ENCODE data around the gene TNFRSF1A. TPM values are rescaled to one million over a fixed set of nuclear protein-coding genes. Genes with fewer than 3 reads are reported as not detected.

TNFRSF1A gene
- total RNA-seq, 2 donors from 2014 or later = 140 to 170 TPM

DNA sequence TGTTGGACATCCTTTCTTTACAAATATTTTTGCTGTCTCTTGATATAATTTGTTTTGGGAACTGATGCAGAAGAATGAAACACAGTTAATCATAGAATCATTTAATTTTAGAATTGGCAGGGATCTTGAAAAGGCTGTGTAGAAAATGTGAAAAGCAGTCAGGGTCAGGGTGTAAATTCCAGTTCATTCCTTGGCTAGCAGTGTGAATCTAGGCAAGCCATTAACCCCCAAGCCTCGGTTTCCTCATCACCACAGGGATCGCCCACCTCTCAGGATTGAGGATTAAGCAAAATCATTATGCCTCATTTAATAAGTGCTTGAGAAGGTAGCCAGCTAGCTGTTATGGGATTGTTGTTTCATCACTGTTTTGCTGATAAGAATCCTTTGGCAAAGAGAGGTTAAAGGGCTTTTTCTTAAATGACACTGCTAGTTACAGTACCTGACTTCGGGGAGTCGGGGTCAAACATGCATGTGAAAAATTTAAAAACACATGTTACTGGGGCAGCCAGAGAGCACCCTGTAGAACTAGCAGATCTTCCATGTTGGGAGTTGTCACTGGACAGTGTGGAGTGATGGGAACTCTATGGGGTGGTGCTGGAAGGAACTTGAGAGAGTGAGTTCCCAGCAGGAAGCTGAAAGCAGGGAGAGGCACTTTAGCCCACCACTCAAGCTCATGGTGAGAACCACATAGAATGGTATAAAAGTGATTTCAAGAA is 10.7 kb downstream of the TNFRSF1A start:
- intact Hi-C loops (cut with DNase I, micrococcal nuclease) = loop anchor here in 1 of 2 donors (10.0 kb wide), 1 partner anchor 204 kb away; the partner anchor contains the start of gene GAPDH
- ATAC-seq (no peak), DNase-seq (no peak)

DNA sequence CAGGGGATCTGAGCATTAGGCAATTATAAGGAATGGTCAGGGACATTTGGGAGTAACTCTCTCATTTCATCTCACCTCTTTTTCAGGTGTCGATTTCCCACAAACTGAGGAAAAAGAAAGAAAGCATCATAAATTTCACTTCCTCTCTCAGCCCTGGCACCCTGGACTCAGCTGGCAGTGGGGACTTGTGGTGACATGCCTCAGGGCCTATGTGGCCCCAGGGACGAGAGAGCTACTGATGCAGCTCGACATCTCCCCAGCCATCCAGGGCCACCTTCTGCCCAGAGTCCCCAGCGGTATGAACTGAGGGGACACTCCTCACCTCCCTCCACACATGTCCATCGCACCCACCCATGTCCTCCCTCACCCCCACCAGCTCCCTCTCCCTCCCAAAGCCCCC is 11.7 kb downstream of the TNFRSF1A start:
- intact Hi-C loops (cut with DNase I, micrococcal nuclease) = loop anchor here in 1 of 2 donors (10.0 kb wide), 1 partner anchor 205 kb away; the partner anchor contains the start of gene GAPDH
- no peak for ATAC-seq
- DNase-seq = no peak

DNA sequence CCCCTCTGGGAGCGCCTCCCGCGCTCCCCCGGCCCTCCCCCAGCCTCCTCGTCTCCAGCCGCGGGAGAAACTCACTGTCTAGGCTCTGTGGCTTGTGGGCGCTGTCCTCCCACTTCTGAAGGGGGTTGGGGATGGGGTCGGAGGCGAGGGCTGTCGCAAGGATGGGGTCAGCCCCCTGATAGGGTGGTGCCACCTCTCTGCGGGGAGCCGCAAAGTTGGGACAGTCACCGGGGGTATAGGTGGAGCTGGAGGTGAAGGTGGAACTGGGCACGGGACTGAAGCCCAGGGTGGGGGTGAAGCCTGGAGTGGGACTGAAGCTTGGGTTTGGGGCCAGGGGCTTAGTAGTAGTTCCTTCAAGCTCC is 12.2 kb downstream of the TNFRSF1A start:
- DNase-seq (no peak), ATAC-seq (no peak)
- intact Hi-C loops (cut with DNase I, micrococcal nuclease) = loop anchor here in 1 of 2 donors (10.0 kb wide), 2 partner anchors 135 to 205 kb away; partner anchors contain the start of gene GAPDH

DNA sequence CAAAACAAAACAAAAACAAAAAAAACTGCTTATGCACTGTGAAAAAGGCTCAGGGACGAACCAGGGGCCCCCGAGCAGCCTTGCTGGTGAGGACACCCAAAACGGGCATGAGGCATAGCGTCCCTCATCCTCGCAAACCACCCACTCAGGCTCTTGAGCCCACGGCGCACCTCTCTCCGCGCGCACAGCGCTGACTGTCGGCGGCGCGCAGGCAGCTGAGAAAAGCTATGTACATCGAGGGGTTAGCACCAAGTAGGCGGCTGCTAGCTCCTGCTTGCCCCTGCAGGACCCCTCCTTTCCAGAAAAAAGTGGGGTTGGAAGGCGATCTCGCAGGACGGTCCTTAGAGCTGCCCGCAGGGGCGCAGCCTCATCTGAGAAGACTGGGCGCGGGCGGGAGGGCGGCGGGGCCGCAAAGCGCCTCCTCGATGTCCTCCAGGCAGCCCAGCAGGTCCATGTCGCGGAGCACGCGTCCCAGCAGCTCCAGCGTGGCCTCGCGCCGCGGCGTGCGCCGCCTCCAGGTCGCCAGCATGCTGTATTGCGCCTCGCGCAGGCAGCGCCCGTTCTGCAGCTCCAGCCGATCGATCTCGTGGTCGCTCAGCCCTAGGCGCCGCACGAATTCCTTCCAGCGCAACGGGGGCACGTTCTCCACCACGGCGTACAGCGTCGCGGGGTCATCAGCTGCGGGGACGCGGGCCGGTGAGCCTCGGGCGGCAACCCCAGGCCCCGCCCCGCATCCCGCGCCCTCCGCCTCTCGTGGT is 12.8 kb downstream of the TNFRSF1A start:
- ATAC-seq (no peak), DNase-seq (no peak)
- intact Hi-C loops (cut with DNase I, micrococcal nuclease) = loop anchor here in 1 of 2 donors (10.0 kb wide), 1 partner anchor 136 kb away; no protein-coding TSS in a partner anchor

DNA sequence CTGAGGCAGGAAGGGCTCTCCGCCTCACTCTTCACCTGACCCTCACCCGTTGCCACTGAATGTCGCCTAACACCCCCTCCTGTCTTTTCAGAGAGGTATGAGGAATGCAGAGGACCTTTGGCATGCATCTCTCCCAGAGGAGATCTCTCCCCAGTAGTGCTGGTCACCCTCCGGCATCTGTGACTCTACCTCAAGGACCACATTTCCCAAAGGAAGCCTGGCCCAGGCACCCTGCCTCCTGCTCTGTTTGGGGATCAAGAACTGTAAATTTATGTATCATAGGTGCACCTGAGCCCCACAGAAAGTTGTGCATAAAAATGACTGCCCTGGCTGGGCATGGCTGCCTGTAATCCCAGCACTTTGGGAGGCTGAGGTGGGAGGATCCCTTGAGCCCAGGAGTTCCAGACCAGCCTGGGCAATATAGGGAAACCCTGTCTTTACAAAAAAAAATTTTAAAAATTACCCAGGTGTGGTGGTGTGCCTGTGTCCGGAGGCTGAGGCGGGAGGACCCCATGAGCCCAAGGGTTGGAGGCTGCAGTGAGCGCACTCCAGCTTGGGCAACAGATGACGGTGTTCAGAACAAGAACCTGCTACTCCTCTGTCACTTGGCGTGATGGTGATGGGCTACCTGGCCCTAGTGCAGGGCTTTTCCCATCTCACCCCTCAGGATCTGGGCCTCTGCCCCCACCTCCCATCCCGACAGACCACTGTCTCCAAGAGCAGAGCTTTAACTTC is 13.7 kb downstream of the TNFRSF1A start:
- ATAC-seq = peak; percentile 1
- intact Hi-C loops (cut with DNase I, micrococcal nuclease) = loop anchor here in 1 of 2 donors (10.0 kb wide), 1 partner anchor 137 kb away; no protein-coding TSS in a partner anchor
- DNase-seq = no peak

DNA sequence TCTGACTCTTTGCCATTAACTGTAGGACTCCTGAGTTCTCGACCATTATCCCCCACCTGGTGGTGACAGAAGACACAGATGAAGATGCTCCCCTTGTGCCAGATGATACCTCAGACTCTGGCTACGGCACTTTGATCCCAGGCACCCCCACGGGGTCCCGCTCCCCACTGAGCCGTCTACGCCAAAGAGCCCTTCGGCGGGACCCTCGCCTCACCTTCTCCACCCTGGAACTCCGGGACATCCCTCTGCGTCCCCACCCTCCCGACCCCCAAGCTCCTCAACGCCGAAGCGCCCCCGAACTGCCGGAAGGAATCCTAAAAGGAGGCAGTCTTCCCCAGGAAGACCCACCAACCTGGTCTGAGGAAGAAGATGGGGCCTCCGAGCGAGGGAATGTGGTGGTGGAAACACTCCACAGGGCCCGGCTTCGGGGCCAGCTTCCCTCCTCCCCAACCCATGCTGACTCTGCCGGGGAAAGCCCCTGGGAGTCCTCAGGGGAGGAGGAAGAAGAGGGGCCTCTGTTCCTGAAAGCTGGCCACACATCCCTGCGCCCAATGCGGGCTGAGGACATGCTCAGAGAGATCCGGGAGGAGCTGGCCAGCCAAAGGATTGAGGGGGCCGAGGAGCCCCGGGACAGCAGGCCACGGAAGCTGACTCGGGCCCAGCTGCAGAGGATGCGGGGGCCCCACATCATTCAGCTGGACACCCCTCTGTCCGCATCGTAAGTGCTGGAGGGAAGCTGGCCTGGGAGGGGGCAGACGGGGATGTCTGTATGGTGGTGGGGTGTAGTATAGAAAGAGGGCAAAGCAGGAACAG is 14.4 kb downstream of the TNFRSF1A start:
- intact Hi-C loops (cut with DNase I, micrococcal nuclease) = loop anchor here in 1 of 2 donors (10.0 kb wide), 1 partner anchor 137 kb away; no protein-coding TSS in a partner anchor
- no peak for DNase-seq
- peak; percentile 2 for ATAC-seq

DNA sequence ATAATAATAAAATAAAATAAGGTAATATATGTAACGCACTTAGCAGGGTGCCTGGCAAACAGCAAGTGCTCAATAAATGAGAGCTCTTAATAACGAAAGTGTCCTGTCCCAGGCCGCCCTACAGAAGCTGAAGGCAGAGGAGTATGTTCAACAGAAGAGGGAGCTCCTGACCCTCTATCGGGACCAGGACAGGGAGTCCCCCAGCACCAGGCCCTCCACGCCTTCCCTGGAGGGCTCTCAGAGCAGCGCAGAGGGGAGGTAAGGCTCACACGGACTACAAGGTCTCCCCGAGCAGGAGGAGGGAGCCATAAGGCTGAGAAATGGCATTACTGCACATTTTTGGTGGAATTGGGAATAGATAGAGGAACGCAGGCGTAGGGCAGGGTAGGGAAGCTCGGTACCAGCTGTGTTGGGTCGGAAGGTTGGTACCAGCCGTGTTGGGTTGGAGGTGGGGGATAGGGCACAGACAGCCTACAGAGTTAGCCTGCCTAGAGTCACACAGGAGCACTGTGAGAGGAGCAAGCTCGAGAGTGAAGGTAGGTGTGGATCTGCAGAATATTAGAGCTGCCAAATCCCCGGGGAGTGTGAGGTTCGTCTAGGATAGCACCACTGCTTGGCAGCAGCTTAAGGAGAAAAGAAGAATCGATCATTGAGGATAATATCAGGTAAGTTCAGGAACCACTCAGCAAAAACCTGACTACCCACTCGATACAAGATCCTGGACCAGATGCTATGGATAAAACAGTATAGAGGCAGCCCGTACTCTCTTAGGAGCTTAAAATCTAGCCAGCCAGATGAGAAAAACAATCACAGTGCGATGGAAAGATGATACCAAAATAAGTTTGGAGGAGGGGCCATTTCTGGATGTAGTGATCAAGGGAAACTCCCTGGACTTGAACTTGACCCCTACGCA is 15.3 kb downstream of the TNFRSF1A start:
- intact Hi-C loops (cut with DNase I, micrococcal nuclease) = loop anchor here in 1 of 2 donors (10.0 kb wide), 1 partner anchor 138 kb away; no protein-coding TSS in a partner anchor
- ATAC-seq = peak; percentile 23
- DNase-seq = peak in 1 of 2 donors; percentile 66

DNA sequence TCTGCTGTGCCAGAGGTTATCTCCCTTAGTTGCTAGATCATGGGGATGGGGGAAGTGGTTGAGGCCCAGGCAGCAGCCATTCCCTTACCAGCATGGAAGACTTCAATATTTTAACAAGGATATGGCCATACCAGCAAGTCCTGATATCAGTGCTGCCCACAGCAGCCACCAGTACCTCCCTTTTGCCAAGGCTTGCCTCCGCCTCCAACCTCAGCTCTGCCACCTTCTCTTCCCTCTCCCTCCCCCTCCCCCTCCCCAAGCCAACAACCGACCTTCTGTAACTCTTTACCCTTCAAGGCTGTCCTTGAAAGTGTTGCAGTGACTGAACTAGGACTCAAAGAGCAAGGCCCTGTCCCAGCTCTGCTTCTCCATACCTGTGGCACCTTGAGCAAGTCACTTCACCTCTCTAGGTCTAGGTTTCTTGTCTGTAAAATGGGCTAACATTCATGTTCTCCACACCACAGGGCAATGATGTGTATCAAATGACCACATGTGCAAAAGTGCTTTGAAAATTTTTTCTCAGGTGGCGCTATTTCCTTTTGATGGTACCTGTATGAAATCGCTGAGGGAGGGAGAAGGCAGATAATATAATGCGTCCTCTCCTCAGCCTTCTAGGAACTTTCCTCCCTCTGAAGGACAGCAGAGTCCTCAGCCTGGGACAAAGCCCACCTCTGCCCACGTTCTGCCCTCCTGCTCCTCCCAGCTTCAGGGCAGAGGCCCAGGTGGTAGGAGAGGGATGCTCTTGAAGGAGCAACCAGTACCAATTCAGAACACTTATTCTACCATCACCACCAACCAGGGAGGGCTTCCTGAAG is 16.7 kb downstream of the TNFRSF1A start:
- intact Hi-C loops (cut with DNase I, micrococcal nuclease) = loop anchor here in 1 of 2 donors (10.0 kb wide), 1 partner anchor 140 kb away; no protein-coding TSS in a partner anchor
- ATAC-seq (no peak), DNase-seq (no peak)

DNA sequence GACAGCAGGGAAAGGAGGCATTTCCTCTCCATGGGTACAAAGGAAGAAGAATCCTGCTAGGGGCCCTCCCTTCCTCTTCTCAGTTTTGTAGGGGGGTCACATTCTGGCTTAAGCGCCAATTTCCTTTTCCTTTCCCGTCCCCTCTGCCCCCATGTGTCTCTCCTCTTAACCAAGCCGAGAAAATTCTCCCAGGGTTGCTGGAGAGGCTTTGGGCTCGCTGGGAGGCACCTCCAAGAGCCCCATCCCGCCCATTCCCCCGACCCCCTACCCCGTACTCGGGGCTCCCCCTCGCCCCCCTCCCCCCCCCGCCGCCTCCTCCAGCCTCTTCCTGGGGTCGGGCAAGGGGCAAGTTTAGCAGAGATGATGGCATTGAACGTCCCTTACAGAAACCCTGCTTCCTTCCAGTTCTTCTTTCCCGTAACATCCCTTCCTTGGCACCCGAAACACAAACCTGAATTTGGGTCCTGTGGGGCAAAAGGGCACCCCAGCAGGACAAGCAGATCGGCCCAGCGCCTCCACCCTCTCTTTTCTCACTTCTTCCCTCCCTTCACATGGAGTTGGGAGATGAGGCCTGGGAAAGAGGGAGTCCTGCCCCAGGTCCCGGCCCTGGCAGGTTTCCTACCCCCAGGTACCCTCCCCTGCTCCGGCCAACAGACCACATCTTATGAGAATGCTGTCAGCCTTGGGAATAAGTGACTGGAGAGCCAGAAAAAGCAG is 17.7 kb downstream of the TNFRSF1A start:
- intact Hi-C loops (cut with DNase I, micrococcal nuclease) = loop anchor here in 1 of 2 donors (10.0 kb wide), 1 partner anchor 141 kb away; no protein-coding TSS in a partner anchor
- ATAC-seq (no peak), DNase-seq (peak in 1 of 2 donors; percentile 11)

DNA sequence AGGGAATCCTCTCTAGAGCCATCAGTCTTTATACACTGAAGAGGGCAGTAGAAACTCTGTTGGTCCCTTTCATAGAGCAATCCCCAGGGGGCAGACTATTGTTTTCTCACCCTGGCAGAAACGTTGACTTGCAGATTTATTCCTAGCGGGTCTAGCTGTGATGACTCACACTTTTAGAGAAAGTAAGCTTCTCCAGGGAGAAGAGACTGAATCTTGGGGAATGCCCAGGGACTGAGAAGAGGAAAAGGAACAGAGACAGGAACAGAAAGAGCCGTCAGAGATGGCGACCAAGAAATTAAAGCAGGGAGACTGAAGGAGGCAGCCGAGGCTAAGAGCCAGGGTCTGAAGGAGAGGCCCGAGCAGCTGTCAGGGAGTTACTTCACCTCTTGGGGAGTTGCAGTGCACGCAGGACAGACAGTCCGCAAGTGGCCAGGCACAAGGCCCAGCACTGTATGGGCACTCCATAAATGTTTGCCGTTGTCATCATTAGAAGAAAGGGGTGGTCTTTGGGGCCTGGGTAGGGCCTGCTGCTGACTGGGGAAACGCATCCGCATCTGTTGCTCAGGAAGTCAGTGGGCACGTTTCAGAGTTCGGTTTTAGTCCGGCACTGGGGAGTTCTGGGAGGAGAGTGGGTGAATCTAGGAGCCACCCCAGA is 18.4 kb downstream of the TNFRSF1A start:
- no peak for DNase-seq
- ATAC-seq = peak; percentile 40
- intact Hi-C loops (cut with DNase I, micrococcal nuclease) = loop anchor here in 1 of 2 donors (10.0 kb wide), 1 partner anchor 141 kb away; no protein-coding TSS in a partner anchor

DNA sequence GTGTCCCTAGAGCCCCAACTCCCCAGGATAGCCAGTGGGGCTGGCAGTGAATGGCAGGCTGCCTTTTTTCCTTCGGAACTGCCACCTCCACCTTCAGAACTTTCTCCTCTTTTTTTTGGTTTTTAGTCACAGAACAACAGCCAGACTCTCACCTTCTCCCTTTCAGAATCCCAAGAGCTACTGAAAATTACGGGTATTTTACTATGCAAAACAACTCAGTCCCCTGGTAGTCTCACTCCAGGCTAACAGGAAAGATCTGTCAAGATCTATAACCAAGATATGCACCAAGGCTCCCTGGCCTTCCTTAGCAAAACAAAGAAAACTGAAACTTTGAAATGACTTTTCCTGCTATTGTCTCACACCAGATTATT is 18.9 kb downstream of the TNFRSF1A start:
- DNase-seq (no peak), ATAC-seq (no peak)
- intact Hi-C loops (cut with DNase I, micrococcal nuclease) = loop anchor here in 1 of 2 donors (10.0 kb wide), 1 partner anchor 142 kb away; no protein-coding TSS in a partner anchor

DNA sequence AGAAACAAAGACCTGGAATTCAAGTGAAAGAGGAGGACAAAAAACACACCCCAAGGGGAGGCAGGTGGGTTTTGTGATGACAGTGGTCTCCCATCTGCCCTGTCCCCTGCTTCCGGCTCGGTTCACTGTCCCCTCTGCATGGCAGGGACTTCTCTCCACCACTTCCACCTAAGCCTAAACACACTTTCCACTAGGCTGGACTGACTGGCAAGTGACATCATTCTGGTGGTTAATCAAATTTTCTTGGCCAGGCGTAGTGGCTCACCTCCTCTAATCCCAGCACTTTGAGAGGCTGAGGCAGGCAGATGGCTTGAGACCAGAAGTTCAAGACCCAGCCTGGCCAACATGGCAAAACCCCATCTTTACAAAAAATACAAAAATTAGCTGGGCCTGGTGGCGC is 19.5 kb downstream of the TNFRSF1A start:
- no peak for ATAC-seq
- intact Hi-C loops (cut with DNase I, micrococcal nuclease) = loop anchor here in 1 of 2 donors (10.0 kb wide), 1 partner anchor 142 kb away; no protein-coding TSS in a partner anchor
- no peak for DNase-seq

DNA sequence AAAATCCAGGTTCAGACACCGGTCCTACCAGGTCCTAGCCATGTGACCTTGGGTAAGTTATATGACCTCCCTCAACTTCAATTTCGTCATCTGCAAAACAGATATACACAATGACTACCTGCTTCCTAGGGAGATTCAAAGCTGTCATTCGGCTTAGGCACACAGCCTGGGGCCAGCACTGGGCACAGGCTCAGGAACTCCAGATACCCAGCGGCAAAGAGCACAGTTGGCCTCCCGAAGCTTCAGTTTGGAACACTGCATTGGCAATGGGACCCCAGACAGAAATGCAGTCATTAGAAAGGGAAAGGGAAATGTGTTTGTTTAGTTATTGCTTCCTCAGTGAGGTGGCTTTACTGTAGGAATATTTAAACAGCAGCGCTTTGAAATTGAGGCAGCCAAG is 20.0 kb downstream of the TNFRSF1A start:
- DNase-seq = no peak
- intact Hi-C loops (cut with DNase I, micrococcal nuclease) = loop anchor here in 1 of 2 donors (10.0 kb wide), 1 partner anchor 143 kb away; no protein-coding TSS in a partner anchor
- no peak for ATAC-seq

DNA sequence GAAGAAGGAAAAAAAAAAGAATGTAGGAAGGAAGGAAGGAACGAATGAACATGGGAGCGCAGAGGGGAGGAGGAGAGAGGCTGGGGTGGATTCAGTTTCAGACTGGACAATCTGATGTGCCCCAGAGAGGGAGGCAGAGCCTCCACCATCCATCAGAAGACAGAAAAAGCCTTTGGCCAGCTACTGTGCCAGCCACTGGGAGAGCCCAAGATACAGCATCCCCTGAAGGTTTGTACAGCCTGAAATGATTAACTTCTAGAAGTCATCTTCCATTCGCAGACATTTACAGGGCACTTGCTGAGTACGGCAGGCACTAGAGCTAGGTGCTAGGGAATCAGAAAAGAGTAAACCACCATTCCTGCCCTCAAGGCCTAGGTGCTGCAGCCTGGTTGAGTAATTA is 22.4 kb downstream of the TNFRSF1A start:
- ATAC-seq = no peak
- intact Hi-C loops (cut with DNase I, micrococcal nuclease) = no loop called here
- DNase-seq = no peak

DNA sequence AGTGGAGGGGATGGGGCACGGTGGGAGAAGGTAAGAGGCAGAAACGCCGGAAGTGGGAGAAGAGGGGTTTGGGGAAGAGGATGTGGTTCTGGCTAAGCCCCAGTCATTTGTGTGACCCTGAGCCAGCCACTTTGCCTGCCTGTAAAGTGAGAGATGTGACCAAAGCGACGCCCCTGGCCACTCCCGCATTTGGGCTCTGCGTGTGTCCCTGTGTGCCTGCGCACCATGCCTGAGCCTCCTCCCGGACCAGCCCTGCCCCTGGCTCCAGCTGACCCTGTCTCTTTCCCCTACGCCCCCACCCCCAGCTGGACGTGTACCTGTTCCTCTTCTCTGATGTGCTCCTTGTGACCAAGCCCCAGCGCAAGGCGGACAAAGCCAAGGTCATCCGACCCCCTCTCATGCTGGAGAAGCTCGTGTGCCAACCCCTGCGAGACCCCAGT is 23.4 kb downstream of the TNFRSF1A start:
- intact Hi-C loops (cut with DNase I, micrococcal nuclease) = no loop called here
- DNase-seq (peak in 1 of 2 donors; percentile 5), ATAC-seq (no peak)
